ENCODE data around the gene ELAPOR1.

- no peak for TF ChIP-seq REST (IDR thresholded peaks at IDR 0.05; ENCODE audit: borderline replicate concordance)
- TF ChIP-seq, protein P1, sequence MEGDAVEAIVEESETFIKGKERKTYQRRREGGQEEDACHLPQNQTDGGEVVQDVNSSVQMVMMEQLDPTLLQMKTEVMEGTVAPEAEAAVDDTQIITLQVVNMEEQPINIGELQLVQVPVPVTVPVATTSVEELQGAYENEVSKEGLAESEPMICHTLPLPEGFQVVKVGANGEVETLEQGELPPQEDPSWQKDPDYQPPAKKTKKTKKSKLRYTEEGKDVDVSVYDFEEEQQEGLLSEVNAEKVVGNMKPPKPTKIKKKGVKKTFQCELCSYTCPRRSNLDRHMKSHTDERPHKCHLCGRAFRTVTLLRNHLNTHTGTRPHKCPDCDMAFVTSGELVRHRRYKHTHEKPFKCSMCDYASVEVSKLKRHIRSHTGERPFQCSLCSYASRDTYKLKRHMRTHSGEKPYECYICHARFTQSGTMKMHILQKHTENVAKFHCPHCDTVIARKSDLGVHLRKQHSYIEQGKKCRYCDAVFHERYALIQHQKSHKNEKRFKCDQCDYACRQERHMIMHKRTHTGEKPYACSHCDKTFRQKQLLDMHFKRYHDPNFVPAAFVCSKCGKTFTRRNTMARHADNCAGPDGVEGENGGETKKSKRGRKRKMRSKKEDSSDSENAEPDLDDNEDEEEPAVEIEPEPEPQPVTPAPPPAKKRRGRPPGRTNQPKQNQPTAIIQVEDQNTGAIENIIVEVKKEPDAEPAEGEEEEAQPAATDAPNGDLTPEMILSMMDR (IDR thresholded peaks at IDR 0.05; ENCODE audit: poor library complexity, severe bottlenecking) = no peak
These were observed 30.4 kb upstream of the ELAPOR1 start for GRCh38 chr1:109083501-109083900.

Measured in neural cell (in vitro differentiated cells).